Astrocyte of the spinal cord (primary cell): ENCODE measurements around the gene TSPEAR.
"Not testable (repeated sequence)": the region's sequence is repeated elsewhere in the genome, so short reads cannot be mapped to it uniquely, and the experiment has no call there.

Experiments used
- DNase-seq: peaks from one replicate; pipeline ENCODE4 v3.0.0; 2011; ENCODE audit warnings: low read depth, low spot score
- H3K4me3 ChIP-seq: 2 replicates; pipeline ENCODE4 v1.5.1; 2011; ENCODE audit warnings: low read depth, mild to moderate bottlenecking, low read length, moderate library complexity
- in situ Hi-C: cut with HindIII; loops from 2 replicates; pipeline ENCODE4 v1.10.0; 2017; ENCODE audit warnings: low sequenced_read_pairs
- TF ChIP-seq, protein P1 (sequence below): IDR thresholded peaks from 2 replicates; pipeline ENCODE4 v1.5.1; 2012; ENCODE audit warnings: low read depth, mild to moderate bottlenecking, low read length, inconsistent platforms

The TSPEAR gene

DNA sequence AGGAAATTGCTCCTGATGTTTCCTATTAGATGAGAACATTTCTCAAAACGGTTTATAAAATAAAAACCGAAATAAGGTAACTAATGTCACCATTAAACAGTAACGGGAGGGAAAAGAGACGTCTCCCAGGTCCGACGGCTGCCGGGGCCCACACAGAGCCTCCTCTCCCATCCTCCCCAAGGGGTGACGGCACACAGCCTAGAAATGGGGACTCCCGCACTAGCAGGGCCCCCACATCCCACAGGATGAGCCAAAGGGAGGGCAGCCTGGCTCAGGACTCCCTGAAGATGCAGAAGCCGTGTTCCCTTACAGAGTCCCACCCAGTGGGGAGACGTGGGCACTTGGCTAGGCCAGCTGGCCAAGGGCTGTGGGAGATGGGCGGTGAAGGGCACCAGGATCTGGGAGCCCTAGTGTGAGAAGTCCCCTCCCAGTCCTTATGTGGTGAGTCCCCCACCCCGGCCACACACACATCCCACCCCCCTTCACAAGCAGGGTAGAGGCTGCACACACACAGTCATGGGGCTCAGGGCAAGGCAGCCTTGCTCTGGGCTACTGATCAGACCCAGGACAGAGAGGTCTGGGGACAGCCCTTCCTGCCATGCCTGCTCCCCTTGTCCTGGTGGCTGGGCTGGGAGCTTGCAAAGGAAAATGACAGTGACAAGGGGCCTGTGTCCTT lies 156.0 kb downstream of the TSPEAR start:
- no peak for DNase-seq
- H3K4me3 ChIP-seq = no peak overlapping the region
- TF ChIP-seq, protein P1, sequence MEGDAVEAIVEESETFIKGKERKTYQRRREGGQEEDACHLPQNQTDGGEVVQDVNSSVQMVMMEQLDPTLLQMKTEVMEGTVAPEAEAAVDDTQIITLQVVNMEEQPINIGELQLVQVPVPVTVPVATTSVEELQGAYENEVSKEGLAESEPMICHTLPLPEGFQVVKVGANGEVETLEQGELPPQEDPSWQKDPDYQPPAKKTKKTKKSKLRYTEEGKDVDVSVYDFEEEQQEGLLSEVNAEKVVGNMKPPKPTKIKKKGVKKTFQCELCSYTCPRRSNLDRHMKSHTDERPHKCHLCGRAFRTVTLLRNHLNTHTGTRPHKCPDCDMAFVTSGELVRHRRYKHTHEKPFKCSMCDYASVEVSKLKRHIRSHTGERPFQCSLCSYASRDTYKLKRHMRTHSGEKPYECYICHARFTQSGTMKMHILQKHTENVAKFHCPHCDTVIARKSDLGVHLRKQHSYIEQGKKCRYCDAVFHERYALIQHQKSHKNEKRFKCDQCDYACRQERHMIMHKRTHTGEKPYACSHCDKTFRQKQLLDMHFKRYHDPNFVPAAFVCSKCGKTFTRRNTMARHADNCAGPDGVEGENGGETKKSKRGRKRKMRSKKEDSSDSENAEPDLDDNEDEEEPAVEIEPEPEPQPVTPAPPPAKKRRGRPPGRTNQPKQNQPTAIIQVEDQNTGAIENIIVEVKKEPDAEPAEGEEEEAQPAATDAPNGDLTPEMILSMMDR = no peak
- in situ Hi-C loops = no loop called here

DNA sequence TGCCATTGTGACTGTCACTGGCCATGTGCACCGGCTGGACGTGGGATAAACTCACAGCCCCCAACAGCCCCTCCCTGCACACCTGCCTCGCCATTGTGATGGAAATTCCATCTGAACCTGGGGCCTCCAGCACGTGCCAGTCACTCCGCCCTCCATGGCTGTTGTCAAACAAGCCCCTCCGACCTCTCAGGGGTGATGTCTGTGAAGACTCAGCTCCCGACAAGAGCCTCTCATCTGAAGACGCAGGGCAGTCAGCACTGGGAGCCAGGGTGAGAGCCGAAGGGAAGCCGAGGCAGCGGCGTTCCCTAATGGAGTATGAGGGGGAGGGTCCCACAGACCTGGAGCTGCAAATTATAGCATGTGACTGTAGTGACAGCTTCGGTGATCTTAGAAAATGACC lies 158.7 kb downstream of the TSPEAR start:
- DNase-seq = no peak
- H3K4me3 ChIP-seq = no peak overlapping the region
- TF ChIP-seq, protein P1 = no peak
- in situ Hi-C loops = no loop called here

GRCh38 chr21:44552136-44552535 lies 159.2 kb downstream of the TSPEAR start:
- TF ChIP-seq, protein P1 = no peak
- in situ Hi-C loops = no loop called here
- DNase-seq = no peak
- H3K4me3 ChIP-seq = no peak overlapping the region

DNA sequence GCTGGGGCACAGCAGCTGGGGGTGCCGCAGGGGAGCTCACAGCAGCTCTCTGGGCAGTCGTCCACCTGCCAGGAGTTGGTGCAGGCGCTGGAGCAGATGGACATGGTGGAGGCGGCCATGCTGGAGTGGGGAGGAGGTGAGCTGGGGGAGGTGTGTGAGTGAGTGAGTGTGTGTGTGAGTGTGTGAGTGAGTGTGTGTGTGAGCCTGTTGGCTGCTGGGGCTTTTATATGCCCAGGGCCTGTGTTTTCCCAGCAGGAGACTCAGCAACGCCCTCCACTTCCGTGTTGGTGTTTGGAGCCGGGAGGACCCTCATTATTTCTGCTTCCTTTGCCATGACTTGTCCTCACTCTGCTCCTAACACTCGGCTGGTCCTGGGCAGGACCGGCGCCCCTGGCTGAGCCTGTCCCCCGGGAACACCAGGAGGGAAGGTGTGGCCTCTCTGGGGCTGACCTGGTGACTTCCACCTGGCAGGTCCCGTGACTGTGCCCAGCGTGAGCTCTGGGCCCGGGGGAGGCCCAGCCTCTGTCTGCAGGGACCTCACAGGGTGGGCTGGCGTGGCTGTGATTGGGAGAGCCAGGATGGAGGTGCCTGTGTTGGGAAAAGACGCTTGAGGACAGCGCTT lies 159.9 kb downstream of the TSPEAR start, which contains the start of gene KRTAP10-2:
Gene KRTAP10-2 (minus strand): TSS at position 166 of the 622 bp plus-strand sequence. CDS start 47 bp downstream, at position 119.
- TF ChIP-seq, protein P1 = no peak
- in situ Hi-C loops = no loop called here
- DNase-seq = no peak
- no peak within 1 kb of the TSS for H3K4me3 ChIP-seq

DNA sequence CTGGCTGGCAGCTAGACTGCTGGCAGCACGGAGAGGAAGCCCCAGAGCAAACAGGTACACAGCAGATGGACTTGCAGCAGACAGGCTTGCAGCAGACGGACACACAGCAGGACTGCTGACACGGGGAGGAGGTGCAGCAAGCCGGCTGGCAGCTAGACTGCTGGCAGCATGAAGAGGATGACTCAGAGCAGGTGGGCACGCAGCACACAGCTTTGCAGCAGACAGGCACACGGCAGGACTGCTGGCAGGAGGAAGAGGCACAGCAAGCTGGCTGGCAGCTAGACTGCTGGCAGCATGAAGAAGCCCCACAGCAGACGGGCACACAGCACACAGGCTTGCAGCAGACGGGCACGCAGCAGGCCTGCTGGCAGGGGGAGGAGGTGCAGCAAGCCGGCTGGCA lies 160.6 kb downstream of the TSPEAR start:
- no peak overlapping the region for H3K4me3 ChIP-seq
- DNase-seq = no peak
- in situ Hi-C loops = no loop called here
- TF ChIP-seq, protein P1 = no peak

DNA sequence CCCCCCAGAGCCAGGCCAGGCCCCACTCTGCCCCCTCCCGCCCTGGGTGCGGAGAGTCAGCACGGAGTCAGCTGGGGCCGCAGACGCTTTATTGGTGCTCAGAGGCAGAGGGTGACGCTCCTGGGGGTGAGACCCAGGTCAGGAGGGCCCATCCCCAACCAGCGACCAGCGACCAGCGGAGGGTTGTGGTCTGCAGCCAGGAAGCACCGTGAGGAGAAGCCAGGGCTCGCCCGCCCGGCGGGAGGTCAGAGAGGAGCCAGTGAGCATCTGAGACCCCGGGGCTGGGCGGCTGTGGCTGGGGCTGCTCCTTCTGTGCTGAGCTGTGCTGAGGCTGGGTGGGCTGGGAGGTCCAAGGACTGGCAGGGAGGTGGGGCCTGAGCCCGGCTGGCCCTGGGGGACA lies 161.1 kb downstream of the TSPEAR start:
- in situ Hi-C loops = not testable (repeated sequence)

DNA sequence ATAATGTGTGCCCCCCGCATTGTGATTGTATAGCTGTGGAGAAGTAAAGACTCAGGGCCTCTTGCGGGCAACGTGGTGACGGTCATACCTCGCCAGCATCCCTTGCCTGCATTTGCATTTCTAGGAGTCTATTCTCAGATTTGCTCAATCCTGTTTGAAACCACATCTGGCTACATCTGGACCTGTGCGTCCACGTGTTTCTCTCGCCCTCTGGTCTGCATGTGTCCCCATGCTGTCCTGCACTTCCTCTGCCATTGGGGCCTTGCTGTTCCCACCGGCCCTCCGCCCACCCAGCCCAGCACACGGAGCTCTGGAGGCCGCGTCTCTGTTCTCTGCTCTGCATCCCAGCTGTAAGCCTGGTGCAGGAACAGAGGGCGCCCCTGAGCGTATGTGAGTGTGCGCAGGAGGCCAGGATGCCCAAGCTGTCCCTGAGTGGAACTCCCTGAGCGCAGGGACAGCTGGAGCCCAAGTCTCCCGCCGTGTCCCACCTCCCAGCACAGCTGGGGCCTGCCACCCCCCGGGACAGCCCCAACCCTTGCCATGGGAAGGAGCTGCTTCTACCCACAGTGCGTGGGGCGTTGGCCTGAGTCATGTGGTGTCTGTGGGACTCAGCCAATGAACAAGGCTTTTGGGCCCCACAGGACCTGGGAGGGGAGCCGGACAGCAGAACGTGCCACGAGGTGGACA lies 161.7 kb downstream of the TSPEAR start:
- TF ChIP-seq, protein P1 = no peak
- no peak overlapping the region for H3K4me3 ChIP-seq
- in situ Hi-C loops = no loop called here
- no peak for DNase-seq

More for the DNA sequence above, 161.1 kb downstream of the TSPEAR start:
- not testable (repeated sequence) for DNase-seq, H3K4me3 ChIP-seq
